ENCODE measurements around the gene MRPL10. TPM values are rescaled to one million over a fixed set of nuclear protein-coding genes. Genes with fewer than 3 reads are reported as not detected.

MRPL10 gene
- total RNA-seq, 1 experiment from 2014 or later, result 74.2 TPM

- H3K9me3 ChIP-seq (ENCODE audit: low read length), result no peaks in the 10 kb centered on the region
- DNase-seq, result no peak
- peak overlapping the region; percentile 63 for H2AFZ ChIP-seq (ENCODE audit: low read length)
- H3K36me3 ChIP-seq (ENCODE audit: low read depth, low read length), result peaks cover 28% of the 10 kb centered on the region; the same call in 1 of the 2 replicates
- H4K20me1 ChIP-seq (ENCODE audit: low read length), result no peaks in the 10 kb centered on the region
- TF ChIP-seq CTCF (conservative IDR thresholded peaks at IDR 0.05; ENCODE audit: low read depth, low read length), result no peak
- no peak for TF ChIP-seq EZH2 (IDR thresholded peaks at IDR 0.05; ENCODE audit: low read length, unreplicated experiment)
- TF ChIP-seq EZH2phosphoT487 (IDR thresholded peaks at IDR 0.05; ENCODE audit: borderline replicate concordance, low read length), result no peak
- POLR2A ChIA-PET (ENCODE audit: unreplicated experiment), result no interaction called here
- H3K27ac ChIP-seq (ENCODE audit: low read length), result peak overlapping the region; percentile 52
- H3K4me2 ChIP-seq (ENCODE audit: low read length), result peak overlapping the region; percentile 86
- peak overlapping the region; percentile 74 for H3K4me3 ChIP-seq (ENCODE audit: low read length)
- H3K4me1 ChIP-seq (ENCODE audit: insufficient read depth, low read length), result peaks cover 25% of the 10 kb centered on the region
- intact Hi-C loops (cut with micrococcal nuclease), result loop anchor here (1.0 kb wide), 2 partner anchors 10 to 11 kb away; partner anchors contain the start of genes LRRC46 and MRPL10
- no peaks in the 10 kb centered on the region for H3K27me3 ChIP-seq (ENCODE audit: low read length)
- H3F3A ChIP-seq (ENCODE audit: low read length, unreplicated experiment), result no peaks in the 10 kb centered on the region
- peaks cover 14% of the 10 kb centered on the region for H3K79me2 ChIP-seq (ENCODE audit: low read length)
- peak overlapping the region; percentile 66 for H3K9ac ChIP-seq (ENCODE audit: low read length)
- peak; percentile 11 for ATAC-seq
- H3K9me2 ChIP-seq (replicated peaks; ENCODE audit: low read length), result no peaks in the 10 kb centered on the region
- CTCF ChIA-PET, result interaction anchor here (0.5 to 1.0 kb wide), 2 partner anchors 69 to 190 kb away, joined by 3 read pairs; no protein-coding TSS in a partner anchor
- TSS peak; percentile 32 for BruUV-seq (replicated peaks)
These were observed 10.3 kb downstream of the MRPL10 start for GRCh38 chr17:47821031-47821423.

- H2AFZ ChIP-seq (ENCODE audit: low read length), result no peak overlapping the region
- peak overlapping the region; percentile 66 for H3K9ac ChIP-seq (ENCODE audit: low read length)
- peaks cover 14% of the 10 kb centered on the region for H3K79me2 ChIP-seq (ENCODE audit: low read length)
- H3K36me3 ChIP-seq (ENCODE audit: low read depth, low read length), result peaks cover 23% of the 10 kb centered on the region; the same call in 1 of the 2 replicates
- ATAC-seq (peak; percentile 39), DNase-seq (peak; percentile 64)
- H3K9me3 ChIP-seq (ENCODE audit: low read length), result no peaks in the 10 kb centered on the region
- H3K27me3 ChIP-seq (ENCODE audit: low read length), result no peaks in the 10 kb centered on the region
- H3K9me2 ChIP-seq (replicated peaks; ENCODE audit: low read length), result no peaks in the 10 kb centered on the region
- TF ChIP-seq CTCF (conservative IDR thresholded peaks at IDR 0.05; ENCODE audit: low read depth, low read length) (no peak), EZH2 (IDR thresholded peaks at IDR 0.05; ENCODE audit: low read length, unreplicated experiment) (no peak), EZH2phosphoT487 (IDR thresholded peaks at IDR 0.05; ENCODE audit: borderline replicate concordance, low read length) (no peak)
- ChIA-PET POLR2A (ENCODE audit: unreplicated experiment) (no interaction called here), CTCF (no interaction called here)
- no peaks in the 10 kb centered on the region for H4K20me1 ChIP-seq (ENCODE audit: low read length)
- peaks cover 25% of the 10 kb centered on the region for H3K4me1 ChIP-seq (ENCODE audit: insufficient read depth, low read length)
- BruUV-seq (replicated peaks), result no TSS peak
- H3K4me2 ChIP-seq (ENCODE audit: low read length), result peak overlapping the region; percentile 86
- peak overlapping the region; percentile 52 for H3K27ac ChIP-seq (ENCODE audit: low read length)
- intact Hi-C loops (cut with micrococcal nuclease), result no loop called here
- H3K4me3 ChIP-seq (ENCODE audit: low read length), result peak overlapping the region; percentile 74
- no peaks in the 10 kb centered on the region for H3F3A ChIP-seq (ENCODE audit: low read length, unreplicated experiment)
These were observed 11.1 kb downstream of the MRPL10 start for GRCh38 chr17:47820033-47820789.

- no peak for DNase-seq
- CTCF ChIA-PET, result no interaction called here
- BruUV-seq (replicated peaks), result no TSS peak
These were observed 11.9 kb downstream of the MRPL10 start for GRCh38 chr17:47819475-47819874.

More at GRCh38 chr17:47819475-47819874, 11.9 kb downstream of the MRPL10 start:
- POLR2A ChIA-PET (ENCODE audit: unreplicated experiment), result interaction anchor here (0.6 kb wide), 1 partner anchor 163 kb away, joined by 14 read pairs; no protein-coding TSS in a partner anchor
- H3K4me3 ChIP-seq (ENCODE audit: low read length), result no peak overlapping the region
- H3K79me2 ChIP-seq (ENCODE audit: low read length), result peaks cover 14% of the 10 kb centered on the region
- peaks cover 25% of the 10 kb centered on the region for H3K4me1 ChIP-seq (ENCODE audit: insufficient read depth, low read length)
- H3K9me2 ChIP-seq (replicated peaks; ENCODE audit: low read length), result no peaks in the 10 kb centered on the region
- no peaks in the 10 kb centered on the region for H3K27me3 ChIP-seq (ENCODE audit: low read length)
- H4K20me1 ChIP-seq (ENCODE audit: low read length), result no peaks in the 10 kb centered on the region
- H2AFZ ChIP-seq (ENCODE audit: low read length), result no peak overlapping the region
- H3F3A ChIP-seq (ENCODE audit: low read length, unreplicated experiment), result no peaks in the 10 kb centered on the region
- H3K36me3 ChIP-seq (ENCODE audit: low read depth, low read length), result peaks cover 23% of the 10 kb centered on the region; the same call in 1 of the 2 replicates
- no peak for ATAC-seq
- intact Hi-C loops (cut with micrococcal nuclease), result no loop called here
- no peak overlapping the region for H3K4me2 ChIP-seq (ENCODE audit: low read length)
- no peak overlapping the region for H3K27ac ChIP-seq (ENCODE audit: low read length)
- H3K9me3 ChIP-seq (ENCODE audit: low read length), result no peaks in the 10 kb centered on the region
- TF ChIP-seq EZH2phosphoT487 (IDR thresholded peaks at IDR 0.05; ENCODE audit: borderline replicate concordance, low read length), result no peak
- TF ChIP-seq EZH2 (IDR thresholded peaks at IDR 0.05; ENCODE audit: low read length, unreplicated experiment), result no peak
- no peak for TF ChIP-seq CTCF (conservative IDR thresholded peaks at IDR 0.05; ENCODE audit: low read depth, low read length)
- H3K9ac ChIP-seq (ENCODE audit: low read length), result no peak overlapping the region

All from PC-3 (cell line).